Dermis blood vessel endothelial cell (primary cell): ENCODE results near the gene MFSD11. TPM values are rescaled to one million over a fixed set of nuclear protein-coding genes. Genes with fewer than 3 reads are reported as not detected.
A peak's percentile ranks its signal among the peaks of the same experiment; 100 is the strongest.
"Not testable (repeated sequence)": the region's sequence is repeated elsewhere in the genome, so short reads cannot be mapped to it uniquely, and the experiment has no call there.

Experiments used
- DNase-seq: peaks from one replicate; pipeline ENCODE4 v3.0.0; 2010
- total RNA-seq: library from RNA; depleted of rRNA; stranded (reverse); fragments of >200 nt; gene quantifications from 2 replicates; pipeline ENCODE4 v1.2.3, GENCODE V29; 2014

Gene MFSD11
- total RNA-seq, 1 donor from 2014 or later: 37.8 TPM

DNA sequence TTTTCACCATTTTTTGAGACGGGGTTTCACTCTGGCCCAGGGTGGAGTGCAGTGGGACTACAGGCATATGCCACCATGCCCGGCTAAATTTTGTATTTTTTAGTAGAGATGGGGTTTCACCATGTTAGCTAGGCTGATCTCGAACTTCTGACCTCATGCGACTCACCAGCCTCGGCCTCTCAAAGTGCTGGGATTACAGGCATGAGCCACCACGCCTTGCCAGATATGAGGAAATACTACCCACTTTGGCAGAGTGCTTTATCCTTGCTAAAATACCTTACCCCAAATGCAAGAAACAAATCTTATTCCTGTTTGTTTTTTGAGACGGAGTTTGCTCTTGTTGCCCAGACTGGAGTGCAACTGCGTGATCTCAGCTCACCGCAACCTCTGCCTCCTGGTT, 67.4 kb downstream of the MFSD11 start:
- no peak for DNase-seq

DNA sequence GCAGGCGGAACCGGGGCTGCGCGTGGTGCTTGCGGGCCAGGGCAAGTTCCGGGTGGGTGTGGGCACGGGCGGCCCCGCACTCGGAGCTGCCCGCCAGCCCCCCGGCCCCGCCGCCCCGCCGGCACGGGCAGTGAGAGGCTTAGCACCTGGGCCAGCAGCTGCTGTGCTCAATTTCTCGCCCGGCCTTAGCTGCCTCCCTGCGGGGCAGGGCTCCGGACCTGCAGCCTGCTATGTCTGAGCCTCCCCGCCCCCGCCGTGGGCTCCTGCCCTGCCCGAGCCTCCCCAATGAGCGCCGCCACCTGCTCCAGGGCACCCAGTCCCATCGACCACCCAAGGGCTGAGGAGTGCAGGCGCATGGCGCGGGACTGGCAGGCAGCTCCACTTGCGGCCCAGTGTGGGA, 68.2 kb downstream of the MFSD11 start:
- DNase-seq: not testable (repeated sequence)

DNA sequence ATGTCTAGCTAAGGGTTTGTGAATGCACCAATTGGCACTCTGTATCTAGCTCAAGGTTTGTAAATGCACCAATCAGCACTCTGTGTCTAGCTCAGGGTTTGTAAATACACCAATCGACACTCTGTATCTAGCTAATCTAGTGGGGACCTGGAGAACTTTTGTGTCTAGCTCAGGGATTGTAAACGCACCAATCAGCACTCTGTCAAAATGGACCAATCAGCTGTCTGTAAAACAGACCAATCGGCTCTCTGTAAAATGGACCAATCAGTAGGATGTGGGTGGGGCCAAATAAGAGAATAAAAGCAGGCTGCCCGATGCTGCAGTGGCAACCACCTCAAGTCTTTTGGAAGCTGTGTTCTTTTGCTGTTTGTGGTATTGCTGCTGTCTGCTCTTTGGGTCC, 68.8 kb downstream of the MFSD11 start:
- DNase-seq: not testable (repeated sequence)

DNA sequence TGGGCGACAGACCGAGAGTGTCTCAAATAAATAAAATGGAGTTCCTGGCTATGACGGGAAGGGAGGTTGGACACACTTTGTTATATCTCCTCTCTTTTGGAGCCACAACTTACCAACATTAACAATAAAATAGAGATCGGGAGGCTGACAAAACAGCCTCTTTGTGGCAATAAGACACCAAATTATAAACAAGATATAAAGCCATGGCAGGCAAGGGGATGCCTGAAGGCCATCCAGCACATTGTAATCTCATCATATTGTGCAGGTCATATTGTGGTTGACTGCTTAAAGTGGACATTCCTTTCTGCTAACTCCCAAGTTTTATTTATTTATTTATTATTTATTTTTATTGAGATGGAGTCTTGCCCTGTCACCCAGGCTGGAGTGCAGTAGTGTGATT, 70.4 kb downstream of the MFSD11 start:
- no peak for DNase-seq

DNA sequence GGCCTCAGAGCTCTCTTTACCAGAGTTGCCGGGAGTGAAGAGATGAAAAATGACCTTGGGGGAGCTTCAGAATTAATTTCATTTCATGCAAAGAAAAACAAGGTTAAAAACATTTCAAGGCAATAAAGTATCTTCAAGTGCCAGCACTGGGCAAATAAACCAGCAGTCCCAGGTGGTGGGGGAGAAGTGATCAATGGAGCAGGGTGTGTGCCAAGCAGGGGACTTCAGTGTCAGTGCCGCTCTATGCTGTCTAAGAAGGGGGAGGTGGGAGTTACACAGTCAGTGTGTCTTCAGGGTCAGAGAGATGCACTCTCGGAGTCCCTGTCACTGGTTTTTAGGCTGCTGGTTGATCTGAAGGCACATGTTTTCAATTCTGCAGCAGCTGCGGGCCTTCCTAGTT, 73.0 kb downstream of the MFSD11 start:
- no peak for DNase-seq

DNA sequence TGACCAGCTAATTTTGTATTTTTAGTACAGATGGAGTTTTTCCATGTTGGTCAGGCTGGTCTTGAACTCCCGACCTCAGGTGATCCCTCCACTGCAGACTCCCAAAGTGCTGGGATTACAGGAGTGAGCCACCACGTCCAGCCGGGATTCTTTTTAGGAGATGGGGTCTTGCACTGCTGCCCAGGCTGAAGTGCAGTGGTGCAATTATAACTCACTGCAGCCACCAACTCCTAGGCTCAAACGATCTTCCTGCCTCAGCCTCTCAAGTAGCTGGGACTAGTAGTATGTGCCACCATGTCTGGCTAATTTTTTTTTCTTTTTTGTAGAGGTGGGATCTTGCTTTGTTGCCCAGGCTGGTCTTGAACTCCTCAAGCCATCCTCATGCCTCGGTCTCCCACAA, 73.9 kb downstream of the MFSD11 start:
- no peak for DNase-seq

DNA sequence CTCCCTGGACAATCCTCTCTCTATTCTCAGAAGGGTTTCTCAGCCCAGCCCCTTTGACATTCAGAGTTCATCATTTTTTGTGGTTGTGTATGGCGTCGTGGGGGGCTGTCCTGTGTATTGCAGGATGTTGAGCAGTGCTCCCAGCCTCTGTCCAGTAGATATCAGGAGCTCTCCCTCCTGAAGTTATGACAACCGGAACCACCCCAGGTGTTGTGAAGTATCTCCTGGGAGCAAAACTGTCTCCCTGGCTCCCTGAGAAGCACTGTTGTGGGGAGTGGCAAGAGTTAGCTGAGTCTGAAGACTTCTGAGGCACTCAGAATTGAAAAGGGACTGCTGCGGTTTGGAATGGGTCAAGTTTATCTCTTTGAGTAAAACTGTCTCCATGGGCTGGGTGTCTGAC, 74.3 kb downstream of the MFSD11 start:
- DNase-seq: no peak

DNA sequence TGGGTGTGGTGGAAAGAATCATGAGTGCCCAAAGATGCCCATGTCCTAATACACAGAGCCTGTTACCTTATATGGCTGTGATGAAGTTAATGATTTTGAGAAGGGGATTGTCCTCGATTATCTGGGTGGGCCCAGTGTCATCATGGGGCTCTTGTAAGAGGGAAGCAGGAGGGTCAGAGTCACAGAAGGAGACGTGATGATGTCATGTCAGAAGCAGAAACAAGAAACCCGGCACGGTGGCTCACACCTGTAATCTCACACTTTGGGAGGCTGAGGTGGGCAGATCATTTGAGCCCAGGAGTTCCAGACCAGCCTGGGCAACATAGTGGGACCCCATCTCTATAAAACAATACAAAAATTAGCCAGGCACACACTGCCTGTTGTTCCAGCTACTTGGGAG, 75.0 kb downstream of the MFSD11 start:
- no peak for DNase-seq

DNA sequence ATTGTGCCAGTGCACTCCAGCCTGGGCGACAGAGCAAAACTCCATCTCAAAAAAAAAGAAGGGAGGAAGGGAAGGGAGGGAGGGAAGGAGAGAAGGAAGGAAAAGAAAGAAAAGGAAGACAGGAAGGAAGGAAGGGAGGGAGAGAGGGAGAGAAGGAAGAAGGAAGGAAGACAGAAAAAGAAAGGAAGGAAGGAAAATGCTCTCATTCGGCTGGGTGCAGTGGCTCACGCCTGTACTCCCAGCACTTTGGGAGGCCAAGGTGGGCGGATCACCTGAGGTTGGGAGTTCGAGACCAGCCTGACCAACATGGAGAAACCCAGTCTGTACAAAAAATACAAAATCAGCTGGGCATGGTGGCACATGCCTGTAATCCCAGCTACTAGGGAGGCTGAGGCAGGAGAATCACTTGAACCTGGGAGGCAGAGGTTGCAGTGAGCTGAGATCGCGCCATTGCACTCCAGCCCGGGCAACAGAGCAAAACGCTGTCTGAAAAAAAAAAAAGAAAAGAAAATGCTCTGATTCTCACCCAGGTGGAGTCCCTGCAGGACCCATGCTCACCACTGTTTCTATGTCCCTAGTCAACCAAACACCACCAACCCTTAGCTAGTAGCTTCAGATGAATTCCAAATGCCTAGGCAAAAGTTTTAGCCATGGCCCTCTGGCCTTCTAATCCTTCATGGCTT, 78.1 kb downstream of the MFSD11 start:
- DNase-seq: not testable (repeated sequence)

DNA sequence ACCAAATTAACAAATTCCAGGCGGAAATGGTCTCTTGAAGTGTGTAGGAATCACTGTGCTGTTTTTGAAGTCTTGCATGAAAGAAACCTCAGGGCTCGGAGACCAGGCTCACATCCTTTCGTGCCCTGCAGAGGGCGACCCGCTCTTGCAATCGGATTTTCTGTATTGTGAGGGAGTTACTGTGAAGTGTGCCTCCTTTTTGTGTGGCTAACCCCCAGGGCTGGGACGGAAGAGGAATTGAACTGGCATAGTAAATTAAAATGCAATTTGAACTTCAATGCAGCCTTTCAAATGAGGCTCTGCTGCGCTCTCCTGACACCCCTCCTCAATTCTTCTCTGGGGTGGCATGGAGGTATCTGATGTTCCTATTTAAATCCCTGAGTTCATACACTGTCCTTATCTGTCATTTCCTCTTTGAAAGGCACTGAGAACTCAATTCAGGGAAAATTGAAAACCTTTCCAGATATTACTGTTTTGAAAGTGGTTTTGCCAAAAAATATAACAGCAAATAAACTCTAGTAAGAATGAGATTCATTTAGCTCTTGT, 78.7 kb downstream of the MFSD11 start:
- peak; percentile 66 for DNase-seq

DNA sequence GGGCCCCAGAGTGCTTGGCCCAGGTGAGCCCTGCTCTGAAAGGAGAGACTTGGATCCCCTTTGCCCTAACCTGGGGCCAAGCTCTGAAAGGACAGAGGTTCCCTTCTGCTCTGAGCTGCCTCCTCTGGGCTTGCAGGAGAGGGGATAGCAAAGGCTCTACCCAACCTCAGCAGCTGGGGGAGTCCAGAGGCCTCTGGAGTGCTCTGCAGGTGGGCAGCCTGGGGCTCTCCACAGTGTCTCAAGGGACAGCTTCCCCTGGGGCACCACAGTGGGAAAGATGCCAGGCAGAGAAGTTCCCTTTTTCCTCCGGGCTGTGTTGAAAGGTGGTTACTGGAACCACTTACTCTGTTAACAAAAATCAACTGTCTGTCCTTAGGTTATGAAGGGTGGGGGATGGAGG, 82.1 kb downstream of the MFSD11 start:
- DNase-seq: no peak

DNA sequence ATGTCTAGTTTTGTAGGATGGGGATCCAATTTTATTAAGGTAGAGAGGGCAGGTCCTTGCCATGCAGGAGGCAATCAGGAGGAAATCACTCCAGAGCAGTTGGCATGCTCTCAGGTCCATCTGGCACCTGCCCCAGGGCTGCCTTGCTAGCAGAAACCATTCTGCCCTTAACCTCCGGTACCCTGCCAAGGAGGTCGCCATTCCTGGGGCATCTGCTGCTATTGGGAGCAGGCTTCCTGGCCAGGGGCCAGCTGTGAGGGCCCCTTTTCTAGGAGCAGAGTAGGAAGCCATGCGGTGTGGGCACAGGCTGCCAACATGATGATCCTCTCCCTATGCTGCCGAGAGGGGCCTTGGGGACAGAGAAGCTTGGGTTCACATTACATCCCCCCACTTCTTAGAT, 82.6 kb downstream of the MFSD11 start:
- no peak for DNase-seq

DNA sequence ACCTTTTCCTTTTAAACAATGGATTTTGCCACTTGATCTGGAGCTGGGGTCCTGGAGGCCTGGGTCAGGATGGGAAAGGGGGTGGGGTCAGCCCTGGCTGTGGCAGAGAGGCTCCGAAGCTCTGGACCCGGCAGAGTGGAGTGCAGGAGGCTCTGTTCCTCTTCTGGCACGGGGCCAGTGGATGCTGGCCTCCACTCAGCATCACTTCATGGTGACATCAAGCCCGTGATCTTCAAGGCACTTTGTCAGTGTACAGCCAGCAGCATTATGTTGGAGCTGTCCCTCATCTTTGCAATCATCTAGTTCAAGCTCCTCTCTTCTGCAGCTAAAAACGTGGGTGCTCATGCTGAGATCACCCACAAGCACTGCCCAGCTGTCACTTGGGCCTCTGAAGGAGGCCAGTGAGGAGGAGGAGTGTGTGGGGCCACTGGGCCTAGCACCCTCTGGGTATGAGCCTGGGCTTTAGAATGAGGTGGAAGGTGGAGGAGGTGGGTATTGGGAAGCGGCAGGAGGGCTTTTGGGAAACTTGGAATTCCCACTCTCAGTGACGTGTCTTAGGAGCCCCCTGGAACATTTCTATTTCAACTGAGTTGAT, 84.4 kb downstream of the MFSD11 start:
- no peak for DNase-seq

DNA sequence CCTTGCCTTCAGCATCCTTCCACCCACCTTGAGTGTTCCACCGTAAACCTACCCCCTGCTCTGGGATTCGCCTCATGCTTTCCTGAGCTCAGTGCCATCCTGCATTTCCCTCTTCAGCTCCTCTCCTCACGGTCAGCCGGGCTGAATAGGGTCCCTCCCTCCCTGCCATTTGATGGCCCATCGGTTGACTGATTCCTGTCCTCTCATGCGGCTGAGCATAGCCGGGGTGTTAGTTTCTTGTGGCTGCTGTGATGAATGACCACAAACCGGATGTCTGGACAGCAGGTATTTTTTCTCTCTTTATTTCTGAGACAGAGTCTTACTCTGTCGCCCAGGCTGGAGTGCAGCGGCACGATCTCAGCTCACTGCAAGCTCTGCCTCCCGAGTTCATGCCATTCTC, 86.2 kb downstream of the MFSD11 start:
- DNase-seq: no peak

DNA sequence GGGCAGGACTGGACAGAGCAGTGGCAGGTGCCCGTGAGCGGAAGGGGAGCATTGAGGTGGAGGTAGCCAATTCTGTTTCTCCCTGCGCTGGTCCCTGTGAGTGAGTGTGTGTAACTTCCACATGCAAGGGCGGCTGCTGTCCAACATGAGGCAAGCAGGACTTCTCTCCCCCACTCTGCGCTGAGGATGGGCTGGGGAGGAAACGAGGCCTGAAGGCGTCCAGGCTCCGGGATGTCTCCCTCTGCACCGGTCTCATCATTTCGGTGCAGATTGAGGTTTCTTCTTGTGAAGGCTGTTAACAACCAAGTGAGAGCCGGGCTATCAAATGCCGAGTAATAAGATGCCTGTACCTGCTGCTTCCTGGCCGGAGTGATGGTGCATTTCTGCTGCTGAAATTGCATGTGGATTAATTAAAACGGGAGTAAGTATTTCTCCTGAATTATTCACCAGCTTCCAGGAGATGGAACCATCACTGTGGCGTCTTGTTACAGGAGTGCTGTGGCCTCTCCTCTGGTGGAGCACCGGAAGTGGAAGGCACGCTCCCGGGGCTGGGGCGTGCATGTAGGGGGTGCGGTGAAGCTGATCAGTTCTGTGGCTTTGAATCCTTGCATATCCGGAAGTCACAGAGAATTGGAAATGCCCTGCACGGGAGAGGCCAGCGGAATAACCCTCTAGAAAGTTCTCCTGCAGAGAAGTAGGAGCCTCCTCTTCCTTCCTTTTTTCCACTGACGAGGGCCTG, 88.6 kb downstream of the MFSD11 start:
- DNase-seq: peak; percentile 4

DNA sequence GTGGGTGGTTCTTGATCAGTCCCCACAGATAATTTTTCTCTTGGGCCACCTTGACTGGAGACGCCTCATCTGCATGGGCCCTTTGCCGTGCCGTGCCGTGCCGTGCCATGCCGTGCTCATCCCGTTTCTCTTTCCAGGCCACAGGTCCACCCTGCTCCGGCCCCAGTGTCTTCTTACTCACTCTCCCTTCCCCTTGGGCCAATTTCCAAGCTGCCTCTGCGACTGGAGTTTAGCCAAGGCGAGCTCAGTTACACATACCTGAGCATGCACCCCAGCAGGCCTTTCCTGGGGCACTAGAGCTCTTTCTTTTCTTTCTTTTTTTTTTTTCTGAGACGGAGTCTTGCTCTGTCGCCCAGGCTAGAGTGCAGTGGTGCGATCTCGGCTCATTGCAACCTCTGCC, 89.8 kb downstream of the MFSD11 start:
- no peak for DNase-seq

Other genes with a start within 250 kb of the MFSD11 start
- gene RHBDF2, start 236.7 kb upstream of the MFSD11 start, total RNA-seq: 34.5 and 35.5 TPM in 2 replicates
- 1.6 and 4.4 TPM in 2 replicates for gene CYGB, start 200.4 kb upstream of the MFSD11 start, total RNA-seq
- gene PRCD, start 198.1 kb upstream of the MFSD11 start, total RNA-seq: 0.19 and 0.68 TPM in 2 replicates
- 0.28 and 0.51 TPM in 2 replicates for gene ST6GALNAC2, start 152.3 kb upstream of the MFSD11 start, total RNA-seq
- not detected in 2 replicates for gene ST6GALNAC1, start 94.4 kb upstream of the MFSD11 start, total RNA-seq
- 131 and 250 TPM in 2 replicates for gene MXRA7, start 27.2 kb upstream of the MFSD11 start, total RNA-seq
- gene JMJD6, start 11.5 kb upstream of the MFSD11 start, total RNA-seq: 20.8 and 23.1 TPM in 2 replicates
- gene METTL23, start 11.3 kb upstream of the MFSD11 start, total RNA-seq: 23.1 and 31.3 TPM in 2 replicates
- 146 and 355 TPM in 2 replicates for gene SRSF2, start 788 bp upstream of the MFSD11 start, total RNA-seq
- gene MGAT5B, start 130.3 kb downstream of the MFSD11 start, total RNA-seq: 0.34 and 0.37 TPM in 2 replicates